ENCODE measurements around the gene BTNL2.

GRCh38 chr6:32445321-32445854 is 38.4 kb upstream of the BTNL2 start:
- TF ChIP-seq CTCF (IDR thresholded peaks at IDR 0.05; ENCODE audit: insufficient read depth, low read length), result no peak
- no peak for TF ChIP-seq POLR2AphosphoS5 (IDR thresholded peaks at IDR 0.05; ENCODE audit: low read depth)
- TF ChIP-seq GABPA (IDR thresholded peaks at IDR 0.05; ENCODE audit: low read depth), result no peak
- TF ChIP-seq REST (IDR thresholded peaks at IDR 0.05; ENCODE audit: insufficient replicate concordance, low read depth), result no peak
